Measurements from ENCODE around the gene GAPVD1. TPM values are rescaled to one million over a fixed set of nuclear protein-coding genes. Genes with fewer than 3 reads are reported as not detected.

The GAPVD1 gene
- total and polyA plus RNA-seq, 2 of the 13 experiments (the other 11 are each of a cell fraction or from before 2014, with no cell fraction given), result 11.1 to 33.2 TPM

DNA sequence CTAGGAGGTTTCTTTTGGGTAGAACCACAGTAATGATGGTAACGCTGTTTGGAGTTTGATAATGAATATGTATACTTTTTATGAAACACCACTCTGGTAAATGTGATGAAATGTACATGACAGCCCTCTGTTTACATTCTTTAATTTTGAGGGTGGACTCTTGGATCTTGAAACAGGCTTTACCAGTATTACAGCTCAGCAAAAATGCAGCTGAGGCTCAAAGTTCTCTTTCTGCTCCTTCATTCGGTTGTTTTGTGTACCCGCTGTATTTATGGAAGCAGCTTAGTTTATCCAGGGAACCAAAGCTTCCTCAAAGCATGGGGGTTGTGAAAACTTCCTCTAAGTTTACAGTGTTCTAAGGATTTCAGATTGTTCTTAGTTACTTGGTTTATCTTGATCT is 11.1 kb downstream of the GAPVD1 start (continued):
- TF ChIP-seq, protein P1, sequence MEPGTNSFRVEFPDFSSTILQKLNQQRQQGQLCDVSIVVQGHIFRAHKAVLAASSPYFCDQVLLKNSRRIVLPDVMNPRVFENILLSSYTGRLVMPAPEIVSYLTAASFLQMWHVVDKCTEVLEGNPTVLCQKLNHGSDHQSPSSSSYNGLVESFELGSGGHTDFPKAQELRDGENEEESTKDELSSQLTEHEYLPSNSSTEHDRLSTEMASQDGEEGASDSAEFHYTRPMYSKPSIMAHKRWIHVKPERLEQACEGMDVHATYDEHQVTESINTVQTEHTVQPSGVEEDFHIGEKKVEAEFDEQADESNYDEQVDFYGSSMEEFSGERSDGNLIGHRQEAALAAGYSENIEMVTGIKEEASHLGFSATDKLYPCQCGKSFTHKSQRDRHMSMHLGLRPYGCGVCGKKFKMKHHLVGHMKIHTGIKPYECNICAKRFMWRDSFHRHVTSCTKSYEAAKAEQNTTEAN (CRISPR knock-in tag; conservative IDR thresholded peaks at IDR 0.05), result 0 out of 2 replicates have a peak, but pooled peaks have one; percentile 33
- TF ChIP-seq, protein P2, sequence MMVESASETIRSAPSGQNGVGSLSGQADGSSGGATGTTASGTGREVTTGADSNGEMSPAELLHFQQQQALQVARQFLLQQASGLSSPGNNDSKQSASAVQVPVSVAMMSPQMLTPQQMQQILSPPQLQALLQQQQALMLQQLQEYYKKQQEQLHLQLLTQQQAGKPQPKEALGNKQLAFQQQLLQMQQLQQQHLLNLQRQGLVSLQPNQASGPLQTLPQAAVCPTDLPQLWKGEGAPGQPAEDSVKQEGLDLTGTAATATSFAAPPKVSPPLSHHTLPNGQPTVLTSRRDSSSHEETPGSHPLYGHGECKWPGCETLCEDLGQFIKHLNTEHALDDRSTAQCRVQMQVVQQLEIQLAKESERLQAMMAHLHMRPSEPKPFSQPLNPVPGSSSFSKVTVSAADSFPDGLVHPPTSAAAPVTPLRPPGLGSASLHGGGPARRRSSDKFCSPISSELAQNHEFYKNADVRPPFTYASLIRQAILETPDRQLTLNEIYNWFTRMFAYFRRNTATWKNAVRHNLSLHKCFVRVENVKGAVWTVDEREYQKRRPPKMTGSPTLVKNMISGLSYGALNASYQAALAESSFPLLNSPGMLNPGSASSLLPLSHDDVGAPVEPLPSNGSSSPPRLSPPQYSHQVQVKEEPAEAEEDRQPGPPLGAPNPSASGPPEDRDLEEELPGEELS (CRISPR knock-in tag; IDR thresholded peaks at IDR 0.05), result peak; percentile 94
- peak in 1 of 2 experiments; percentile 91; a peak in 2 of 4 replicates for TF ChIP-seq EP300 (IDR thresholded peaks at IDR 0.05; ENCODE audit: low read depth in 2 of 2, low read length in 2 of 2)
- peak; percentile 67; the same call in 1 of the 2 replicates for TF ChIP-seq EP300 (CRISPR knock-in tag; IDR thresholded peaks at IDR 0.05; ENCODE audit: borderline replicate concordance)
- TF ChIP-seq SOX6 (IDR thresholded peaks at IDR 0.05), result no peak
- TF ChIP-seq SOX6 (CRISPR knock-in tag; IDR thresholded peaks at IDR 0.05), result peak; percentile 84
- TF ChIP-seq, protein P3, sequence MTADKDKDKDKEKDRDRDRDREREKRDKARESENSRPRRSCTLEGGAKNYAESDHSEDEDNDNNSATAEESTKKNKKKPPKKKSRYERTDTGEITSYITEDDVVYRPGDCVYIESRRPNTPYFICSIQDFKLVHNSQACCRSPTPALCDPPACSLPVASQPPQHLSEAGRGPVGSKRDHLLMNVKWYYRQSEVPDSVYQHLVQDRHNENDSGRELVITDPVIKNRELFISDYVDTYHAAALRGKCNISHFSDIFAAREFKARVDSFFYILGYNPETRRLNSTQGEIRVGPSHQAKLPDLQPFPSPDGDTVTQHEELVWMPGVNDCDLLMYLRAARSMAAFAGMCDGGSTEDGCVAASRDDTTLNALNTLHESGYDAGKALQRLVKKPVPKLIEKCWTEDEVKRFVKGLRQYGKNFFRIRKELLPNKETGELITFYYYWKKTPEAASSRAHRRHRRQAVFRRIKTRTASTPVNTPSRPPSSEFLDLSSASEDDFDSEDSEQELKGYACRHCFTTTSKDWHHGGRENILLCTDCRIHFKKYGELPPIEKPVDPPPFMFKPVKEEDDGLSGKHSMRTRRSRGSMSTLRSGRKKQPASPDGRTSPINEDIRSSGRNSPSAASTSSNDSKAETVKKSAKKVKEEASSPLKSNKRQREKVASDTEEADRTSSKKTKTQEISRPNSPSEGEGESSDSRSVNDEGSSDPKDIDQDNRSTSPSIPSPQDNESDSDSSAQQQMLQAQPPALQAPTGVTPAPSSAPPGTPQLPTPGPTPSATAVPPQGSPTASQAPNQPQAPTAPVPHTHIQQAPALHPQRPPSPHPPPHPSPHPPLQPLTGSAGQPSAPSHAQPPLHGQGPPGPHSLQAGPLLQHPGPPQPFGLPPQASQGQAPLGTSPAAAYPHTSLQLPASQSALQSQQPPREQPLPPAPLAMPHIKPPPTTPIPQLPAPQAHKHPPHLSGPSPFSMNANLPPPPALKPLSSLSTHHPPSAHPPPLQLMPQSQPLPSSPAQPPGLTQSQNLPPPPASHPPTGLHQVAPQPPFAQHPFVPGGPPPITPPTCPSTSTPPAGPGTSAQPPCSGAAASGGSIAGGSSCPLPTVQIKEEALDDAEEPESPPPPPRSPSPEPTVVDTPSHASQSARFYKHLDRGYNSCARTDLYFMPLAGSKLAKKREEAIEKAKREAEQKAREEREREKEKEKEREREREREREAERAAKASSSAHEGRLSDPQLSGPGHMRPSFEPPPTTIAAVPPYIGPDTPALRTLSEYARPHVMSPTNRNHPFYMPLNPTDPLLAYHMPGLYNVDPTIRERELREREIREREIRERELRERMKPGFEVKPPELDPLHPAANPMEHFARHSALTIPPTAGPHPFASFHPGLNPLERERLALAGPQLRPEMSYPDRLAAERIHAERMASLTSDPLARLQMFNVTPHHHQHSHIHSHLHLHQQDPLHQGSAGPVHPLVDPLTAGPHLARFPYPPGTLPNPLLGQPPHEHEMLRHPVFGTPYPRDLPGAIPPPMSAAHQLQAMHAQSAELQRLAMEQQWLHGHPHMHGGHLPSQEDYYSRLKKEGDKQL (CRISPR knock-in tag; IDR thresholded peaks at IDR 0.05; ENCODE audit: low read depth), result peak; percentile 33; the same call in 1 of the 2 replicates
- TF ChIP-seq, protein P4, sequence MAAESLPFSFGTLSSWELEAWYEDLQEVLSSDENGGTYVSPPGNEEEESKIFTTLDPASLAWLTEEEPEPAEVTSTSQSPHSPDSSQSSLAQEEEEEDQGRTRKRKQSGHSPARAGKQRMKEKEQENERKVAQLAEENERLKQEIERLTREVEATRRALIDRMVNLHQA (CRISPR knock-in tag; IDR thresholded peaks at IDR 0.05), result 0 out of 2 replicates have a peak, but pooled peaks have one; percentile 17
- TF ChIP-seq ZNF329 (CRISPR knock-in tag; IDR thresholded peaks at IDR 0.05; ENCODE audit: low read depth), result no peak
- peak; percentile 85 for TF ChIP-seq HDAC2 (CRISPR knock-in tag; IDR thresholded peaks at IDR 0.05)
- no peak for TF ChIP-seq U2AF1 (optimal IDR thresholded peaks at IDR 0.05; ENCODE audit: low read depth, low read length)
- peak; percentile 82 for TF ChIP-seq ELF3 (CRISPR knock-in tag; IDR thresholded peaks at IDR 0.05)
- TF ChIP-seq, protein P5, sequence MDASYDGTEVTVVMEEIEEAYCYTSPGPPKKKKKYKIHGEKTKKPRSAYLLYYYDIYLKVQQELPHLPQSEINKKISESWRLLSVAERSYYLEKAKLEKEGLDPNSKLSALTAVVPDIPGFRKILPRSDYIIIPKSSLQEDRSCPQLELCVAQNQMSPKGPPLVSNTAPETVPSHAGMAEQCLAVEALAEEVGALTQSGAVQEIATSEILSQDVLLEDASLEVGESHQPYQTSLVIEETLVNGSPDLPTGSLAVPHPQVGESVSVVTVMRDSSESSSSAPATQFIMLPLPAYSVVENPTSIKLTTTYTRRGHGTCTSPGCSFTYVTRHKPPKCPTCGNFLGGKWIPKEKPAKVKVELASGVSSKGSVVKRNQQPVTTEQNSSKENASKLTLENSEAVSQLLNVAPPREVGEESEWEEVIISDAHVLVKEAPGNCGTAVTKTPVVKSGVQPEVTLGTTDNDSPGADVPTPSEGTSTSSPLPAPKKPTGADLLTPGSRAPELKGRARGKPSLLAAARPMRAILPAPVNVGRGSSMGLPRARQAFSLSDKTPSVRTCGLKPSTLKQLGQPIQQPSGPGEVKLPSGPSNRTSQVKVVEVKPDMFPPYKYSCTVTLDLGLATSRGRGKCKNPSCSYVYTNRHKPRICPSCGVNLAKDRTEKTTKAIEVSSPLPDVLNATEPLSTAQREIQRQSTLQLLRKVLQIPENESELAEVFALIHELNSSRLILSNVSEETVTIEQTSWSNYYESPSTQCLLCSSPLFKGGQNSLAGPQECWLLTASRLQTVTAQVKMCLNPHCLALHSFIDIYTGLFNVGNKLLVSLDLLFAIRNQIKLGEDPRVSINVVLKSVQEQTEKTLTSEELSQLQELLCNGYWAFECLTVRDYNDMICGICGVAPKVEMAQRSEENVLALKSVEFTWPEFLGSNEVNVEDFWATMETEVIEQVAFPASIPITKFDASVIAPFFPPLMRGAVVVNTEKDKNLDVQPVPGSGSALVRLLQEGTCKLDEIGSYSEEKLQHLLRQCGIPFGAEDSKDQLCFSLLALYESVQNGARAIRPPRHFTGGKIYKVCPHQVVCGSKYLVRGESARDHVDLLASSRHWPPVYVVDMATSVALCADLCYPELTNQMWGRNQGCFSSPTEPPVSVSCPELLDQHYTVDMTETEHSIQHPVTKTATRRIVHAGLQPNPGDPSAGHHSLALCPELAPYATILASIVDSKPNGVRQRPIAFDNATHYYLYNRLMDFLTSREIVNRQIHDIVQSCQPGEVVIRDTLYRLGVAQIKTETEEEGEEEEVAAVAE (CRISPR knock-in tag; IDR thresholded peaks at IDR 0.05; ENCODE audit: borderline replicate concordance), result no peak
